ENCODE measurements around the gene NPTXR.

The NPTXR gene

DNA sequence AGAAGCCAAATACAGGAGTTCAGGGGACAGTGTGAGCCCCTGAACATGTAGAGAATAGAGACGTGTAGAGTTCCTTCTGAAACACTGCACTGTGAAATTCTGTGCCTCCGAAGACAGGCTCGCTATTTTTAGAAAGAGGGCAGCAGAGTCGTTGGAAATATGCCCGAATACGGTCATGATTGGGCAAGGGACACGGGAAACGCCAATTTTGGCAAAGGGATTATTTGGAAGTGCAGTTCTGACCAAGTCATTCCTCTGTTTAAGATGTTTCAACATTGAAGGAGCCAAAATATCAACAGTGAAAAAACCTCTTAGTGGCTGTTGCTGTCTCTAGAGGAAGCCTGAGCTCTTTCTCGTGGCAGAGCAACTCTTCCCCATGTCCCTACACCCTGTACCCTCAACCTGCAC lies 37.6 kb upstream of the NPTXR start:
- Histone ChIP-seq H2AFZ (ENCODE audit: low read length) (no peak overlapping the region), H3K4me3 (ENCODE audit: low read depth, low read length, poor library complexity, severe bottlenecking) (no peak overlapping the region), H3K4me2 (ENCODE audit: low read length) (no peak overlapping the region)

DNA sequence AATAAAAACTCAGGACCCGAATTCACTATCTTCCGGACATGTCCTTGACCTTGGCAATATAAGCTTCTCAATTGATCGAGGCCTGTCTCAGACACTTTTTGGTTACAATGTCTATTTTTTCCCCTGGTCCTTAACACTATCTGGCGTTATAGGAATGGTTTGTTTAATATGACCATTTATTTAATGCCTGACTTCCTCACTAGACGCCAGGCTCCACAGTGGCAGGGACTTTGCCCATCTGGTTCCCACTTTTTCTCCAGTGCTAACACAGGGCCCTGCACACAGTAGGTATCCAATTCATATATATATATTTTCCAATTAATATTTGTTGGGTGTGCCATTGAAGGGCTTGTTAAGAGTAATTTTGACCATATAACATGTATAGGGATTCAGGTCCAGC lies 36.1 kb upstream of the NPTXR start:
- H3K36me3 ChIP-seq (ENCODE audit: insufficient read depth, low read length) = no peaks in the 10 kb centered on the region
- no peaks in the 10 kb centered on the region for H3K4me1 ChIP-seq (ENCODE audit: insufficient read depth, low read length, severe bottlenecking)
- no peaks in the 10 kb centered on the region for H3K9me3 ChIP-seq (ENCODE audit: low read length)
- TF ChIP-seq, protein P1, sequence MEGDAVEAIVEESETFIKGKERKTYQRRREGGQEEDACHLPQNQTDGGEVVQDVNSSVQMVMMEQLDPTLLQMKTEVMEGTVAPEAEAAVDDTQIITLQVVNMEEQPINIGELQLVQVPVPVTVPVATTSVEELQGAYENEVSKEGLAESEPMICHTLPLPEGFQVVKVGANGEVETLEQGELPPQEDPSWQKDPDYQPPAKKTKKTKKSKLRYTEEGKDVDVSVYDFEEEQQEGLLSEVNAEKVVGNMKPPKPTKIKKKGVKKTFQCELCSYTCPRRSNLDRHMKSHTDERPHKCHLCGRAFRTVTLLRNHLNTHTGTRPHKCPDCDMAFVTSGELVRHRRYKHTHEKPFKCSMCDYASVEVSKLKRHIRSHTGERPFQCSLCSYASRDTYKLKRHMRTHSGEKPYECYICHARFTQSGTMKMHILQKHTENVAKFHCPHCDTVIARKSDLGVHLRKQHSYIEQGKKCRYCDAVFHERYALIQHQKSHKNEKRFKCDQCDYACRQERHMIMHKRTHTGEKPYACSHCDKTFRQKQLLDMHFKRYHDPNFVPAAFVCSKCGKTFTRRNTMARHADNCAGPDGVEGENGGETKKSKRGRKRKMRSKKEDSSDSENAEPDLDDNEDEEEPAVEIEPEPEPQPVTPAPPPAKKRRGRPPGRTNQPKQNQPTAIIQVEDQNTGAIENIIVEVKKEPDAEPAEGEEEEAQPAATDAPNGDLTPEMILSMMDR (IDR thresholded peaks at IDR 0.05; ENCODE audit: low read length) = no peak
- TF ChIP-seq EZH2 (IDR thresholded peaks at IDR 0.05; ENCODE audit: borderline replicate concordance, low read length) = no peak
- H3K9me2 ChIP-seq (ENCODE audit: low read depth, low read length) = no peaks in the 10 kb centered on the region
- H3F3A ChIP-seq (ENCODE audit: insufficient read depth, low read length) = no peaks in the 10 kb centered on the region
- H4K20me1 ChIP-seq (ENCODE audit: insufficient read depth, low read length) = no peaks in the 10 kb centered on the region
- no peak overlapping the region for H3K4me3 ChIP-seq (ENCODE audit: low read depth, low read length, poor library complexity, severe bottlenecking)
- no peak overlapping the region for H2AFZ ChIP-seq (ENCODE audit: low read length)
- no peak overlapping the region for H3K27ac ChIP-seq (ENCODE audit: low read depth, low read length, poor library complexity, severe bottlenecking)
- no peaks in the 10 kb centered on the region for H3K27me3 ChIP-seq (ENCODE audit: insufficient read depth, low read length)
- no peaks in the 10 kb centered on the region for H3K79me2 ChIP-seq (ENCODE audit: insufficient read depth, low read length)
- no peak overlapping the region for H3K9ac ChIP-seq (ENCODE audit: low read length)
- no peak overlapping the region for H3K4me2 ChIP-seq (ENCODE audit: low read length)

More for the DNA sequence above, 37.6 kb upstream of the NPTXR start:
- no peaks in the 10 kb centered on the region for H3K9me2 ChIP-seq (ENCODE audit: low read depth, low read length)
- no peaks in the 10 kb centered on the region for H3K4me1 ChIP-seq (ENCODE audit: insufficient read depth, low read length, severe bottlenecking)
- H4K20me1 ChIP-seq (ENCODE audit: insufficient read depth, low read length) = no peaks in the 10 kb centered on the region
- TF ChIP-seq, protein P1 (IDR thresholded peaks at IDR 0.05; ENCODE audit: low read length) = no peak
- no peak for TF ChIP-seq EZH2 (IDR thresholded peaks at IDR 0.05; ENCODE audit: borderline replicate concordance, low read length)
- no peaks in the 10 kb centered on the region for H3K27me3 ChIP-seq (ENCODE audit: insufficient read depth, low read length)
- H3K79me2 ChIP-seq (ENCODE audit: insufficient read depth, low read length) = no peaks in the 10 kb centered on the region
- no peak overlapping the region for H3K27ac ChIP-seq (ENCODE audit: low read depth, low read length, poor library complexity, severe bottlenecking)
- H3F3A ChIP-seq (ENCODE audit: insufficient read depth, low read length) = no peaks in the 10 kb centered on the region
- H3K36me3 ChIP-seq (ENCODE audit: insufficient read depth, low read length) = no peaks in the 10 kb centered on the region
- no peaks in the 10 kb centered on the region for H3K9me3 ChIP-seq (ENCODE audit: low read length)
- H3K9ac ChIP-seq (ENCODE audit: low read length) = no peak overlapping the region

DNA sequence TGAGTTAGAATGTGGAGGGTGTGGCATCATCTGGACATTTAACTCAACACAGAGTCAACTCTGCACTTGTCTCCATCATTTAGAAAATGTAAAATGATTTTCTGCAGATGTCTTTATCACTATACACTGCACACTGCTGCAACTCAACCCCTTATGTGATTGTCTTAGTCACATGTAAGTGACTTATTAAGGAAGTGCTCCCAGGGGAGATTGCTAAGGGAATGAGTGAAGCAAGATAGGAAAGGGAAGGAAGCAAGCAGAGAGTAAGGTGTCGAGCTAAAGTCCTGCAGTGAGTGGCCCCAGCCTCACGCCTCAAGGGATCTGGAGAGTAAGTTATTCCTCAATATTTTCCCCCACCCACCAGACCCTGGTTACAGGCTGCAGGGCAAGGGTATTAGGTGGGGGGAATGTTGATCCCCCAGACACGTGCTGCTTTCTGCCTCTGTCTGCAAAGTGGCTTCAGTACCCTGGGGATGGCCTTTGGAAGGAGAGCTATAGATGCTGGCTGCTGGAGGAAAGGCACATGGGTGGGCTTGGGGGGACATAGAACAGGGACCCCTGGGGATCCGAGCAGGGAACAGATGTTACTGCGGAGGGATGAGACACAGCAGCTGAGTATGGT lies 35.4 kb upstream of the NPTXR start:
- Histone ChIP-seq H3K4me2 (ENCODE audit: low read length) (no peak overlapping the region), H4K20me1 (ENCODE audit: insufficient read depth, low read length) (no peaks in the 10 kb centered on the region), H3K36me3 (ENCODE audit: insufficient read depth, low read length) (no peaks in the 10 kb centered on the region), H2AFZ (ENCODE audit: low read length) (no peak overlapping the region), H3K9ac (ENCODE audit: low read length) (no peak overlapping the region), H3K79me2 (ENCODE audit: insufficient read depth, low read length) (no peaks in the 10 kb centered on the region), H3K4me1 (ENCODE audit: insufficient read depth, low read length, severe bottlenecking) (no peaks in the 10 kb centered on the region), H3K9me3 (ENCODE audit: low read length) (no peaks in the 10 kb centered on the region), H3K9me2 (ENCODE audit: low read depth, low read length) (no peaks in the 10 kb centered on the region), H3F3A (ENCODE audit: insufficient read depth, low read length) (no peaks in the 10 kb centered on the region), H3K27ac (ENCODE audit: low read depth, low read length, poor library complexity, severe bottlenecking) (no peak overlapping the region), H3K27me3 (ENCODE audit: insufficient read depth, low read length) (0 out of 2 replicates have a peak, but pooled peaks cover 5% of the 10 kb centered on the region), H3K4me3 (ENCODE audit: low read depth, low read length, poor library complexity, severe bottlenecking) (no peak overlapping the region)
- TF ChIP-seq EZH2 (IDR thresholded peaks at IDR 0.05; ENCODE audit: borderline replicate concordance, low read length) = no peak
- TF ChIP-seq, protein P1 (IDR thresholded peaks at IDR 0.05; ENCODE audit: low read length) = no peak
